Stimulated activated CD4-positive, alpha-beta T cell treated with anti-CD3 and anti-CD28 coated beads, Interleukin-4, amount 100 ng/mL, for 1 hour (primary cell): ENCODE results near the gene HECW1.
"Not testable (repeated sequence)": the region's sequence is repeated elsewhere in the genome, so short reads cannot be mapped to it uniquely, and the experiment has no call there.

Experiments
- DNase-seq: peaks from one replicate; pipeline ENCODE4 v3.0.0-alpha.2; 2020

Gene HECW1

DNA sequence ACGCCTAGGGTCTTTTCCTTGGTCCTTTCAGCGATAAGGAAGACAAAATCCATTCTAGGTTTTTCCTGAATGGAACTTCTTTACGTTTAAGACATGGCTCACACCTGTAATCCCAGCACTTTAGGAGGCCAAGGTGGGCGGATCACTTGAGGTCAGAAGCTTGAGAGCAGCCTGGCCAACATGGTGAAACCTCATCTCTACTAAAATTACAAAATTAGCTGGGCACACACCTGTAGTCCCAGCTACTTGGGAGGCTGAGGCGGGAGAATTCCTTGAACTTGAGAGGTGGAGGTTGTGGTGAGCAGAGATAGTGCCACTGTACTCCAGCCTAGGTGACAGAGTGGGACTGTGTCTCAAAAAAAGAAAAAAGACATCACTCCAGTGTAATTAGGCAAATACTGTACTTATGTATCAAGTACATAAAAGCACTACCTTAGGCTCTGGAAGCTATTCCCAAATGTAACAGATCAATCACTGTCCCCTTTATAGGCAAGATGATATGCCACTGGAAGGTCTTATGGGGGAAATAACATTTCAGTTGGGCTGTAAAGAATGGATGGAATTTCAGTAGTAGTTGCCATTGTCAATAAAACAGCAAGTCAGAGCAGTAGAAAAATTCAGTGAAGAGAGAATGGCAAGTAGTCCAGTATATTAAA is 476.2 kb downstream of the HECW1 start:
- DNase-seq = no peak

GRCh38 chr7:43589133-43589478 is 476.7 kb downstream of the HECW1 start:
- no peak for DNase-seq

DNA sequence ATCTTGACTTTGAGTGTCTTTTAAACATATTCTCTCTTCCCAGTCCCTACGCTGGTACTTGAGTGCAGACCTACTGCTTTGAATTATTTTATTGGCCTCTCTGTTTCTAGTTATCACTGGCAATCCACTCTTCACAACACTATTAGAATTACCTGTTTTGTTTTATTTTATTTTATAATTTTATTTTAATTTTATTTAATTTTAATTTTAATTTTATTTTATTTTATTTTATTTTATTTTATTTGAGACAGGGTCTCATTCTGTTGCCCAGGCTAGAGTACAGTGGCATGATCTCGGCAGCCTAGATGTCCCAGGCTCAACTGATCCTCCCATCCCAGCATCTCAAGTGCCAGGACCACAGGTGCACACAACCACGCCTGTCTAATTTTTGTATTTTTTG is 477.3 kb downstream of the HECW1 start:
- DNase-seq = no peak

DNA sequence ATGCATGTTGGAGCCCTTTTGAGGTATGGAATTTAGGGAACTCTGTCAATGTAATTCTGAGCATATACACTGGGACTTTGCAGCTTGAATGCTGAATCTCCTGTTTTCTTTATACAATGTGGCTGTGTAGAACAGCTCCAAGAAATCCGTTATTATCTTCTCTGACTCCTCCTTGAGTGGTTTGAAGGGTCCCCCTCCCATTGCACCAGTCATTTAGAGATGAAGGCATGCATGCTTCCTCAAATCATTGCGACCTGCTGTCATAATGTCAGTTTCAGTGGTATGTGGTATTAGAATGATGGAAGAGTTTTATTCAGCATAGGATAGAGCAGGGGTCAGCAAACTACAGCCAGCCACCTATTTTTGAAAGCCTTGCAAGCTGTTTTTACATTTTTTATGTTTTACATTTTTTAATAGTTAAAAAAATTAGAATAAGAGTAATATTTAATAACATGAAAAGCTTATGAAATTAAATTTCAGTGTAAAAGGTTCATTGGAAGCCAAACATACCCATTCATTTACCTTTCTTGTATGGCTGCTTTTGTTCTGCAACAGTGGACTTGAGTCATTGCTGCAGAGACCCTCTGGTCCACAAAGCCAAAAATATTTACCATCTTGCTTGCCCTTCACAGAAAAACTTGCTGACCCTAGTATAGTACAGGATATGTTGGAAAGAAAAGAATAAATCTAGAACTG is 478.6 kb downstream of the HECW1 start:
- DNase-seq = no peak

GRCh38 chr7:43591558-43592180 is 479.2 kb downstream of the HECW1 start:
- no peak for DNase-seq

DNA sequence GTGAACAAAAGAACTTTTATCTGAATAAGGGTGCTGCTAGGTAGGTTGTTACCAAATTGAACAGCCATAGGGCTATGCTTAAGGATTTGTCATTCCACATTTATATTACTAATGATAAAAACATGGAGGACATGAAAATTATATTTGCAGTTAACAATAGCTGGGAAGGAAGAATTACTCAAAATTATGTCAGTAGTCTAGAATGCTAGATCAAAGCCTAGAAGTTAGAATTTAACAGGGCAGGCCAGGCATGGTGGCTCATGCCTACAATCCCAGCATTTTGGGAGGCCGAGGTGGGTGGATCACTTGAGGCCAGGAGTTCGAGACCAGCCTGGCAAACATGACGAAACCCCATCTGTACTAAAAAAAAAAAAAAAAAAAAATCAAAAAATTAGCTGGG is 479.9 kb downstream of the HECW1 start:
- no peak for DNase-seq

DNA sequence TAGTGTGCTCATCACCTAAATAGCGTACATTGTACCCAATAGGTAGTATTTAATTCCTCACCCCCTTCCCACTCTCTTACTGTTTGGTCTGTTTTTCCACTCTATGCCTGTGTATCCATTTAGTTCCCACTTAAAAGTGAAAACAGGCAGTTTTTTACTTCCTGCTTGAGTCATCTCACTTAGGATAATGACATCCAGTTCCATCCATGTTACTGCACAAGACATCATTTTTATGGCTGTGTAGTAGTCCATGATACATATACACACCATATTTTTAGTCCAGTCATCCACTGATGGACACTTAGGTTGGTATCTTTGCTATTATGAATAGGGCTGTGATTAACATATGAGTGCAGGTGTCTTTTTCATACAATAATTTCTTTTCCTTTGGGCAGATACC is 480.6 kb downstream of the HECW1 start:
- no peak for DNase-seq

- no peak for DNase-seq
Observed at GRCh38 chr7:43594020-43594419, 481.6 kb downstream of the HECW1 start.

- not testable (repeated sequence) for DNase-seq
Observed at GRCh38 chr7:43596426-43596825, 484.0 kb downstream of the HECW1 start.

DNA sequence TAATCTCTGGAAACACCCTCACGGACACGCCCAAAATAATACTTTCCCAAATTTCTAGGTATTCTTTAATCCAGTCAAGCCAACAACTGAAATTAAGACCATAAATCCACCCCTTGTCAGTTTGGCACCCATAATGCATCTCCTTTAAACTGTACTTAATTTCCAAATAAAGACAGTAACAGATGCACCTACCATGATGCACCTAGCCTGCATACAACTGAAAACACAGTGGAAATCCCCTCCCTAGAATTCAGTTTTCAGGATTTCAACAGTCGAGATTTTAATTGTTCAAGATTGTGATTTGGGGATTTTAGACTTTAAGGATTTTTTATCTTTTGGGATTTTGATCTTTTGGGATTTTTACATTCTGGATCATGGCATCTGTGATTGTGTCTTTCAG is 487.6 kb downstream of the HECW1 start:
- no peak for DNase-seq

DNA sequence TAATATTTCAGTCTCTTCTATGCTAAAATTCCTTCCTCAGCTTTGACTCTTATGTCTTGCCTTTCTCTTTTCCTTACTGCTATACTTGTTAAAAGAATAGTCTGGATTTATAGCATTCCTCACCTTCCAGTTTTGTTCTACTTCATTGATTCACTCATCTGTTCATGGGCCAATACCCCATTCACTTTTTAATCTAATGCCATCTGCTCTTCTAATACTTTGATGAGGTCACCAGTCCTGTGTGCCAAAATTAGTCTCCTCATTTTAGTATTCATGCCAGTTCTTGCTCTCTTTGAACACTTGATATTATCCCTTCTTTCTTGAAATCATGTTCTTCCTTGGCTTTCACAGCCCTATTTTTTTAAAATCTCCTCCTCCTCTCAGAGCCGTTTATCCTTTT is 489.8 kb downstream of the HECW1 start:
- DNase-seq = no peak

DNA sequence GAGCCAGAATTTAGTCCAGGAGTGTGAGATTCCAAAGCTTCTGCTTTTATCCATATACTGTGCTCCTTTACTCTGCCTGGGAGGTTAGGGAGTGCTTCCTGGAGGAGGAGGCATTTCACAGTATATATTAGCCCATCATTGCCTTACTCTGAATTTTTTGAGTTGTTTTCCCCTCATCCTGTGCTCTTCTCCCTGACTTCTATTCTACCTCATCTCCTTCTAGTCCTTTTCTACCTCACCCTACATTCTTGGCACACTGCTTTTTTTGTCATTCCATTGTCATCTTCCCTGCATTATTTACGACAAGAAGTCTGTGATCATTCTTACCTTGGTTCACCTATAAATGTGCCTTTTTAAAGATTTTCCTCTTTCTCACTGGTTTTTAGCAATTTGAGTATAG is 491.8 kb downstream of the HECW1 start:
- DNase-seq = no peak

DNA sequence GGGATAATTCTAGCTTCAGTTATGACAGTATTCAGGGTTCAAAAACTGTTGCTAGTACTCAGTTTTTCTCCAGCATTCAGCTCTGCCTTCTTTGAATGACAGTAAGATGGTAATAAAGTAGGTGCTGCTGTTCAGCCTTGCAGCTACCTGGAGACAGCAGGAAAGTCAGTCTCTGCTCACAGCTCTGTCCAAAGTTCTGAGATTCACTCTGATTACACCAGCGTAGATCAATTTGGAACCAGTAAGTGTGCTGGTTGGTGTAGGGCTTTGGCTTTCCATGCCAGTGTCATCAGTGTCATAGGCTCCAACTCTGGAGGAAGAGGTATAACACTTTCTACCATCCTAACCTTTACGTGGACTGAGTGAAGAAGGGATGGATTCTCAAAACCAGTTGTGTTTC is 496.6 kb downstream of the HECW1 start:
- DNase-seq = no peak

GRCh38 chr7:43612128-43612527 is 499.7 kb downstream of the HECW1 start:
- DNase-seq = no peak

- DNase-seq = no peak
Observed at GRCh38 chr7:43612599-43613589, 500.4 kb downstream of the HECW1 start.
